Natural killer cell (primary cell): Measurements from ENCODE around the gene MYLK. TPM values are rescaled to one million over a fixed set of nuclear protein-coding genes. Genes with fewer than 3 reads are reported as not detected.
"Not testable (repeated sequence)": the region's sequence is repeated elsewhere in the genome, so short reads cannot be mapped to it uniquely, and the experiment has no call there.

Experiments
- ATAC-seq, 3 donors: fragments of 150-1000 bp in 2 of 3; fragments of 200-7000 bp in 1 of 3; cut with Tn5 transposase; 1 replicate in 1 of 3; 2 replicates in 2 of 3; pipeline ENCODE4 v1.10.0; 2021; ENCODE audit warnings: mild to moderate bottlenecking in 2 of 3, moderate library complexity in 2 of 3
- DNase-seq, 2 donors: peaks; one replicate each; pipeline versions ENCODE4 v3.0.0 to v3.0.0-alpha.2; 2013 to 2021; ENCODE audit warnings: mixed read lengths in 1 of 2
- H3K27ac ChIP-seq: one replicate; pipeline ENCODE4 v1.5.1; 2013; ENCODE audit warnings: mild to moderate bottlenecking, low read length
- H3K27me3 ChIP-seq: one replicate; pipeline ENCODE4 v1.6.1; 2013; ENCODE audit warnings: low read length; ENCODE audit not compliant: control insufficient read depth, insufficient read depth
- H3K36me3 ChIP-seq: one replicate; pipeline ENCODE4 v1.6.1; 2013; ENCODE audit warnings: low read length; ENCODE audit not compliant: control insufficient read depth, insufficient read depth
- H3K4me1 ChIP-seq: one replicate; pipeline ENCODE4 v1.6.1; 2013; ENCODE audit warnings: low read length; ENCODE audit not compliant: control insufficient read depth, insufficient read depth
- H3K4me3 ChIP-seq: one replicate; pipeline ENCODE4 v1.5.1; 2013; ENCODE audit warnings: low read length
- H3K9me3 ChIP-seq: one replicate; pipeline ENCODE4 v1.6.1; 2013; ENCODE audit warnings: low read length; ENCODE audit not compliant: control insufficient read depth, insufficient read depth
- H3K27ac Mint-ChIP-seq, 2 donors: one replicate each; pipeline ENCODE4 v1.8.0; 2022; ENCODE audit warnings: mild to moderate bottlenecking in 2 of 2, mixed read lengths in 2 of 2, moderate library complexity in 1 of 2
- H3K27me3 Mint-ChIP-seq, 2 donors: one replicate each; pipeline ENCODE4 v1.8.0; 2022; ENCODE audit warnings: low read depth in 2 of 2, mixed read lengths in 2 of 2
- H3K36me3 Mint-ChIP-seq: one replicate; pipeline ENCODE4 v1.8.0; 2022; ENCODE audit warnings: mixed read lengths
- H3K4me1 Mint-ChIP-seq, 2 donors: one replicate each; pipeline ENCODE4 v1.8.0; 2022; ENCODE audit warnings: mixed read lengths in 2 of 2
- H3K4me3 Mint-ChIP-seq: one replicate; pipeline ENCODE4 v1.8.0; 2022; ENCODE audit warnings: mild to moderate bottlenecking, moderate library complexity, mixed read lengths
- H3K9me3 Mint-ChIP-seq, 2 donors: one replicate each; pipeline ENCODE4 v1.8.0; 2022; ENCODE audit warnings: mixed read lengths in 2 of 2
- CTCF ChIP-seq: fragments of 200-600 bp; IDR thresholded peaks from one replicate; pipeline ENCODE4 v1.8.0; 2022; ENCODE audit warnings: antibody characterized with exemption
- WGBS: methylation state at CpG from one replicate; pipeline ENCODE4 v1.1.7; 2013; ENCODE audit warnings: missing lambda C conversion rate; ENCODE audit not compliant: insufficient coverage; 5-methylcytosine and 5-hydroxymethylcytosine counted together
- intact Hi-C: fragments of 100-400 bp; cut with micrococcal nuclease; formaldehyde crosslinking; loops from one replicate; pipeline ENCODE4 v1.14.2; 2022
- total RNA-seq, 4 donors: library from RNA; stranded (reverse); fragments of 120-200 nt in 1 of 4; gene quantifications; one replicate each; pipeline versions ENCODE4 v1.2.3 to v1.2.4, GENCODE V29; 2013 to 2022

The MYLK gene
- total RNA-seq, 3 donors from 2014 or later (not counting 1 experiment from before 2014, with no cell fraction given), result 0.39 to 5.4 (median 3.4) TPM

- no peak overlapping the region for H3K4me3 Mint-ChIP-seq
- H3K4me1 Mint-ChIP-seq, result no peaks in the 10 kb centered on the region
- Histone ChIP-seq H3K9me3 (no peaks in the 10 kb centered on the region), H3K4me1 (no peaks in the 10 kb centered on the region), H3K27me3 (no peaks in the 10 kb centered on the region), H3K4me3 (no peak overlapping the region), H3K27ac (no peak overlapping the region), H3K36me3 (no peaks in the 10 kb centered on the region)
- no peak for ATAC-seq
- intact Hi-C loops, result no loop called here
- 96% methylated on average over 5 of the region's 5 CpGs for WGBS
- DNase-seq, result no peak
- H3K36me3 Mint-ChIP-seq, result no peaks in the 10 kb centered on the region
- no peaks in the 10 kb centered on the region for H3K9me3 Mint-ChIP-seq
- no peak for TF ChIP-seq CTCF
- no peak overlapping the region for H3K27ac Mint-ChIP-seq
- no peaks in the 10 kb centered on the region for H3K27me3 Mint-ChIP-seq
Observed at GRCh38 chr3:123605789-123606234, 278.3 kb downstream of the MYLK start.

- ATAC-seq, H3K4me3 Mint-ChIP-seq, H3K27me3 Mint-ChIP-seq, H3K9me3 ChIP-seq, H3K27ac ChIP-seq, intact Hi-C loops, H3K36me3 Mint-ChIP-seq, H3K36me3 ChIP-seq, H3K9me3 Mint-ChIP-seq, H3K27me3 ChIP-seq, H3K4me1 Mint-ChIP-seq, DNase-seq, H3K27ac Mint-ChIP-seq, H3K4me1 ChIP-seq, H3K4me3 ChIP-seq: not testable (repeated sequence)
- 81% methylated on average over 2 of the region's 2 CpGs for WGBS
Observed at GRCh38 chr3:123603153-123603552, 281.0 kb downstream of the MYLK start.

GRCh38 chr3:123602325-123602724, 281.8 kb downstream of the MYLK start:
- WGBS, result 100% methylated on average over 1 of the region's 1 CpG
- ATAC-seq (no peak), DNase-seq (no peak)
- intact Hi-C loops, result no loop called here
- Histone ChIP-seq H3K36me3 (no peaks in the 10 kb centered on the region), H3K4me1 (no peaks in the 10 kb centered on the region), H3K9me3 (no peaks in the 10 kb centered on the region), H3K4me3 (no peak overlapping the region), H3K27ac (no peak overlapping the region), H3K27me3 (no peaks in the 10 kb centered on the region)
- no peaks in the 10 kb centered on the region for H3K27me3 Mint-ChIP-seq
- H3K27ac Mint-ChIP-seq, result no peak overlapping the region
- no peak overlapping the region for H3K4me3 Mint-ChIP-seq
- H3K4me1 Mint-ChIP-seq, result no peaks in the 10 kb centered on the region
- no peaks in the 10 kb centered on the region for H3K36me3 Mint-ChIP-seq
- H3K9me3 Mint-ChIP-seq, result no peaks in the 10 kb centered on the region
- no peak for TF ChIP-seq CTCF

DNA sequence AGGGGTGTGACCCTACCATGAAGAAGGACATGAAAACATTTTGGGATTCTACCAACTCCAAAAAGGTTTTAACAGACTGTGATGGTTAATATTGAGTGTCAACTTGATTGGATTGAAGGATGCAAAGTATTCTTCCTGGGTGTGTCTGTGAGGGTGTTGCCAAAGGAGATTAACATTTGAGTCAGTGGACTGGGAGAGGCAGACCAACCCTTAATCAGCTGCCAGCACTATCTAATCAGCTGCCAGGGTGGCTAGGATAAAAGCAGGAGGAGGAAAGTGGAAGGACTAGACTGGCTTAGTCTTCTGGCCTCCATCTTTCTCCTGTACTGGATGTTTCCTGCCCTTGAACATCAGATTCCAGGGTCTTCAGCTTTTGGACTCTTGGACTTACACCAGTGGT, 283.3 kb downstream of the MYLK start:
- DNase-seq, H3K36me3 ChIP-seq, H3K27ac ChIP-seq, H3K9me3 Mint-ChIP-seq, ATAC-seq, H3K4me1 Mint-ChIP-seq, H3K36me3 Mint-ChIP-seq, H3K27me3 ChIP-seq, intact Hi-C loops, H3K4me3 ChIP-seq, H3K4me3 Mint-ChIP-seq, H3K27ac Mint-ChIP-seq, H3K27me3 Mint-ChIP-seq, H3K9me3 ChIP-seq, H3K4me1 ChIP-seq: not testable (repeated sequence)

GRCh38 chr3:123597561-123597960, 286.6 kb downstream of the MYLK start:
- TF ChIP-seq CTCF, result no peak

More at GRCh38 chr3:123597561-123597960, 286.6 kb downstream of the MYLK start:
- intact Hi-C loops, result no loop called here
- Mint-ChIP-seq H3K27me3 (no peaks in the 10 kb centered on the region), H3K27ac (no peak overlapping the region), H3K36me3 (no peaks in the 10 kb centered on the region), H3K4me3 (no peak overlapping the region), H3K9me3 (no peaks in the 10 kb centered on the region), H3K4me1 (peaks cover 0 to 5% of the 10 kb centered on the region in 2 donors)
- no peak overlapping the region for H3K27ac ChIP-seq
- no peaks in the 10 kb centered on the region for H3K36me3 ChIP-seq
- no peak for ATAC-seq
- no peak for DNase-seq
- H3K9me3 ChIP-seq, result no peaks in the 10 kb centered on the region
- no peaks in the 10 kb centered on the region for H3K4me1 ChIP-seq
- H3K4me3 ChIP-seq, result no peak overlapping the region
- H3K27me3 ChIP-seq, result no peaks in the 10 kb centered on the region
- 87% methylated on average over 3 of the region's 4 CpGs for WGBS
